CD4-positive, alpha-beta T cell treated with Interleukin-4 for 1 hour (primary cell): ENCODE results near the gene PEMT.

ENCODE experiments used
- DNase-seq, 2 donors: peaks; one replicate each; pipeline ENCODE4 v3.0.0-alpha.2; 2020 to 2022

The PEMT gene

DNA sequence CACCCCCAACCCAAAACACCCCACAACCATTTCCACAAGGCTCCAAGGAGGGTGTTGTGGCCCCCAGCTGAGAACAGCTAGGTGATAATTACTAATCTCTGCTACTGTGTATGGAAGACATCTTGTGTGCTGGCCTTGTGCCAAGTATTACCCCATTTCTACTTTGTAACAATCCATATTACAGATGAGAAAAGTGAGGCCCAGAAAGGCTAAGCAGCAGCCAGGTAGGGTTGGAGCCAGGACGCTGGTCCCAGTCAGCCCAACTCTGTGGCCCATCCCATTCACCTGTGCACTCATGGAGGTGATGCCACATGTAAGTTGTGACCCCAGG lies 12.4 kb upstream of the PEMT start:
- no peak for DNase-seq

DNA sequence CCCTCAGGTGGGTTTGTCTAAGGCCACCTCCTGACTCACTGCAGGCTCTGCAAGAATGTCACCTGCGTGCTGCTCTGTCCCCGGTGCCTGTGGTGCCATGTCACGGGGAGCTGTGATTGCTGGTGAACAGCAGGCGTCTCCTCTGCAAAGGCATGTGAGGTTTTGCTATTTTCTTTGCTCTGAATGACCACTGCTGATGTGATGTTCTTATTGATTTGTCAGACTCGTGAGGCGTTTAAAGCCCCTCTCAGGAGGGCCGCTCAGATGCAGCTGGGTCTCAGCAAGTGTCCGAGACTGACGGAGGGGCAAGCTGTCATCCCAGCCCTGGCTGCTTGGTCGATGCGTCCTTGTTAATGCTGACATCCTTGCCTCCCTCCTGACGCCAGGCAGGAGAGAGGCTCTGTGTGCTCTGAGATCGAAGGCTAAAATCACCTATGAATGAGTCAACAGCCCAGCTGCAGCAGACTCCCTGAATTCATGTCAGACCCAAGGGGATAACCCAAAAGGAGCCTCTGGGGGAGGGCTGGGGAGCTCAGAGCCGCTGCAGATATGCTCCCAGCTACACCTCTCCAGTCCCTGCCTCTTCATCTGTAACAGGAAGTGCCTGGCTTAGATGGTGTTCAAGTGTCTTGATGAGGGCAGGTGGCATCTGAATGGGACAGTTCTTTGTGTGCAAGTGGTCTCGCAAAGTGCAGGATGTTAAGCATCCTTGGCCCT lies 11.8 kb upstream of the PEMT start:
- no peak for DNase-seq

GRCh38 chr17:17599965-17600364 lies 8.5 kb upstream of the PEMT start:
- no peak for DNase-seq

DNA sequence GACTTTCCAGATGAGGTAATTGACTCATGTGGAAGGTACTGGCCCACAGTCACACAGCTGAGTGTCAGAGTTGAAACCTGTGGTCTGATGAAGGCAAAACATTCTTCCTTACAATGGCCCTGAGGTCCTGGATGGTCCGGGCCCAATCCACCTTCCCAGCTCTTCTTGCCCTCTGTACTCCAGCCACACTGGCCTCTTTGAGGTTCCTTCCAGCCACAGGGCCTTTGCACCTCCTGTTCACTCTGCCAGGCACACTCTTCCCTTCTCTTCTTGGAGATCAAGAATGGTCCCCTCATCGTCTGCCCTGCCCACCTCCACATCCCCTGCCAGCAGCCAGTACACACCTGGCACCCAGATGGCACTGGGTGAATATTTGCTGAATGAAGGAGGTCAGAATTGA lies 6.5 kb upstream of the PEMT start:
- DNase-seq, result no peak

GRCh38 chr17:17595755-17596154 lies 4.2 kb upstream of the PEMT start:
- no peak for DNase-seq

- no peak for DNase-seq
Measured at GRCh38 chr17:17593222-17593620, 1.7 kb upstream of the PEMT start.

- no peak for DNase-seq
Measured at GRCh38 chr17:17590883-17591354, 589 bp downstream of the PEMT start.

DNA sequence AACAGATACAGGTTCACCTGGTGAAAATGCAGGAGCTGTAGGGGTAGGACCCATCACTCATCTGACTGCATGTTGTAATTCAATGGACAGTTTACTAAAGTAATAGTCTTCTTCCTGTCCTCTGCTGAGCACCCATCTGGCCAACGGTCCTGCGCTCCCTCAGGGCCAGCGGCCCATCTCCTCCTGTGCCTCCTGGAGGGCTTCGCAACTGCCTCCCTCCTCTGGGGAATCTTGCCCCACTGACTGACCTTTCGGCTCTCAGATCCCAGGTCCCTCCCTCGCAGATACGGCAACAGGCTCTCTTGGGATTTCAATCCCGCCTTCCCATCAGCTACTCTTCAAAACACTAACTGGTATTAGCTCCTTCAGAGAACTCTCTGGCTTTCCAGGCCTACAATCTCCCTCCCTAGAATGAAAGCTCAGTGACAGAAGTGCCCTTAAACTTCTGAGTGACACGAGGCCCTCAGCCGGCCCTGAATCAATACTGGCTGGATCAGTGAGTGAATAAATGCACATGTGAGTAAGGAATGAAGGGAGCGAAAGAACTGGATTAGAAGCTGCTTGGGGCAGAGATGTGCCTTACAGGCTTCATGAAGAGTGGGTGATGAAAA lies 1.3 kb downstream of the PEMT start:
- no peak for DNase-seq

GRCh38 chr17:17587614-17588337 lies 3.7 kb downstream of the PEMT start:
- no peak for DNase-seq

DNA sequence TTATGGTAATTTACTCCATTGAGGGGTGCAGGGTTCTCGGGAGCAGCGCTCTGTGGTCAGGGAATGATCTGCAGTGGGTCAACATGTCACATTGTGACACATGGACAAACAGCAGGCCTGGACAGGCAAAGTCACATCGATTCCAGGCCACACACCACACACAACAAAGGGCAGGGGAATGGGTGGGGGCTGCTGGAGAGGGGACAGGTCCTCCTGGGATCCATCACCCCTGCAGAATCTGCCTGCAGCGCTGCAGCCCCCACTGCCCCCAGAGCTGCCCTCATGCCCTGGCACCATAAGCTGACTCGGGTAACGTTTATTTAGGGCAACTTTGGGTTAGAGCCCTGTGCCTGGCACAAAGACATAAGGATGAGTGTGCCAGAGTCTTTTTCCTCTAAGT lies 9.1 kb downstream of the PEMT start:
- no peak for DNase-seq

DNA sequence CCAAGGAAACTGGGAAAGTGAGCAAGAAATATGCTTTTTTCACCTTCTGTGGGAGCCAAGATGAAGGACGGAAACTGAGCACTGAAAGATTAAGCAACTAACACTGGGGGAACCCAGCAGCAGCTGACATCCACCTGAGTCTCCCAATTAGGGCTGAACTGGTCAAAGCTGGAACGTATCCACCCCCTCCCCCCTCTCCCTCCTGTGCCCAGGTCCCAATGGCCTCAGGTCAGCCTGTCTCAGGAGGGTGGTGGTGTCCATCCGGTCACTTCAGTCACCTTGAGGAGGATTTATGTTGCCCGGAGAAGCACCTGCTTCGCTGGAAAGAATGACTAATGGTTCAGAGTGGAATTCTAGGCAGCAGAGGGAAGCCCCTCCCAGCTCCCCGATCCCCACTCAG lies 10.0 kb downstream of the PEMT start:
- DNase-seq, result no peak

- no peak for DNase-seq
Measured at GRCh38 chr17:17580662-17581470, 10.6 kb downstream of the PEMT start.

DNA sequence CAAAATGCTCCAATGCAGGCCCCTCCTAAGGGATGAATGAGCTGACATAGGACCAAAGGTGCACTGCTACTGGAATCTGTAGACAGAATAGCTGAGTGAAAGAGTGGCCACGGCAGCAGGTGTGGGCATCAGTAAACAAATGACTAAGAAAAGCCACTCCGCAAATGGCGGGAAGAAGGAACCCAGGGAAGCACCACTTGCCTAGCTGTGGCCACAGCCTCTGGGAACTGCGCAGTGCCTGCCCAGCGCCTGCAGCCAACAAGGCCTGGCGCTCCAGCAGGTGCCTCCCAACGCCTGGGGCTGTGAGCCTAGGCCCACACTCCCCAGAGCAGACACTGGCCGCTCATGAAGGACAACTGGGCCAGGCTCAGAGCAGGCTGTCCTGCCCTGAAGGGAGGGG lies 11.8 kb downstream of the PEMT start:
- DNase-seq, result no peak

DNA sequence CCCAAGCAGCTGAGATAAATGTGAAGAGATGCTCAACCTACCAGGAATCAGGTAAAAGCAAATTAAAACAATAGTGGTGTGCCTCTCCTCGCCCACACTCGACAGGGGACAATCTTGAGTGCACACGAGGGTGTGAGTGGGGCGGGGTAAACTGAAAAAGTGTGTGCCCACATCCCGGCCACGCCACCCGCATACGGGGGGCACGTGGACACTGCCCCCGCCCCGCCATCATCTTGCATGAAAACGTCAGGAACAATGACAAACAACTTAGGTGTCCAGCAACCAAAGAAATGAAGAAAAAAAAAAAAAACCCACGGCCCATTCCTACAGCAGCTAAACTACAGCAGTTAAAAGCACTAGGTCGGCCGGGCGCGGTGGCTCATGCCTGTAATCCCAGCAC lies 14.1 kb downstream of the PEMT start:
- DNase-seq, result no peak

GRCh38 chr17:17576772-17577234 lies 14.7 kb downstream of the PEMT start:
- no peak for DNase-seq

GRCh38 chr17:17575360-17576251 lies 15.9 kb downstream of the PEMT start:
- no peak for DNase-seq

DNA sequence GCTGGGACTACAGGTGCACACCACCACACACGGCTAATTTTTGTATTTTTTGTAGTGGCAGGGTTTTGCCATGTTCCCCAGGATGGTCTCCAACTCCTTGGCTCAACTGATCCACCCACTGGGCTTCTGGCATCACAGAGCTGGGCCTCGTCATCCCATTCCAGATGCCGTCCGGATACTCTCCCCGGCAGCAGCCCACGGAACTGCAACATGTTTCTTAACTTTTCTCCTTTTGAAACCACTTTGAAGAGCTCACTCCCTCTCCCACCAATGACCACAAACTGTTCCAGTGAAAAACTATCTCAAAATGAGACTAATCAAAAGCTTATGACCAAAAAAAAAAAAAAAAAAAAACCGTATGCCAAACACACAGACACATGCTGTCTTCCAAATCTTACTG lies 17.6 kb downstream of the PEMT start:
- DNase-seq, result no peak

GRCh38 chr17:17572010-17572785 lies 19.3 kb downstream of the PEMT start:
- DNase-seq, result no peak

DNA sequence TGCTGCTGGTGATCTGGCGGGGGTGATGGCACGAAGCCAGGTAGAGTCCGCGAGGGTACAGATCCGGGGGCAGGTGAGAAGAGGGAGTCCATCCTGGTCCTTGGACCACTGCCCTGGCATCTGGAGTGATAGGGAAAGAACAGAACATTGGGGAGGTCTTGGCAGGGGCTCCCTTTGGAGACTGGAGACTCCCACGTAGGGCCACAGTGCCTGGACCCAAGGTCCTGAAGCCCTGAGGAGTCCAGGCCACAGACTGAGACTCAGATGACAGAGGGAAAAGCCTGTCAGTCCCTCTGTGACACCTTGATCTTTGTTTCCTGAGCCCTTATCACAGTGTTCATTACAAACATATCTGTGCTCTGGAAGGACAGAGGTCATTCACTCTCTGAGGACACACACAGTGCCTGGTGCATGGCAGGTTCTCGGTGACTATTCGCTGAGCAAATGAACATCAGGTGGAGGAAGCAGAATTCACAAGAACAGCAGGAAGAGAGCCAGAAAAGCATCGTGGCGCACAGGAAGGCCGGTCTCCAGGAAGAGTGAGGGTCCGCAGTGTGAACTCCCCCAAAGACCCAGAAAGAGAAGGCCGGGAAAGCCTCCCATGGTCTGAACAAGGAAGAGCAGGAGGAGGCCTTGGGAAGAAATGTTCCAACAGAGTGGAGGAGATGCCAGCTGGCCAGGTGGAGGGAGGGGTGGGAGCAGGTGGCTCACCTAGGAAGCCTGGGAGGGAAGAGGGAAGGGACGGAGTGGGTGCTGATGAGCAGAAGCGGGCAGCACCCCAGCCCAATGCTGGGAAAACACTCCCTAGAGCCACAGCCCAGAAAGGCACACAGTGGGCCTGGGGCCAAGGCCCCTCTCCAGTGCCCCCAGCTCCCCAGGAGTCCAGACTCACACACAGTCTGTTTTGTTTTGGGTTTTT lies 20.5 kb downstream of the PEMT start:
- DNase-seq, result no peak

GRCh38 chr17:17570140-17570797 lies 21.2 kb downstream of the PEMT start:
- DNase-seq, result no peak
